GM18861 (cell line): ENCODE measurements around the gene SLC16A8.

Experiments
- ATAC-seq: cut with Tn5 transposase; IDR thresholded peaks from one replicate; pipeline ENCODE4 v1.9.1; 2021; ENCODE audit not compliant: unreplicated experiment

Gene SLC16A8

DNA sequence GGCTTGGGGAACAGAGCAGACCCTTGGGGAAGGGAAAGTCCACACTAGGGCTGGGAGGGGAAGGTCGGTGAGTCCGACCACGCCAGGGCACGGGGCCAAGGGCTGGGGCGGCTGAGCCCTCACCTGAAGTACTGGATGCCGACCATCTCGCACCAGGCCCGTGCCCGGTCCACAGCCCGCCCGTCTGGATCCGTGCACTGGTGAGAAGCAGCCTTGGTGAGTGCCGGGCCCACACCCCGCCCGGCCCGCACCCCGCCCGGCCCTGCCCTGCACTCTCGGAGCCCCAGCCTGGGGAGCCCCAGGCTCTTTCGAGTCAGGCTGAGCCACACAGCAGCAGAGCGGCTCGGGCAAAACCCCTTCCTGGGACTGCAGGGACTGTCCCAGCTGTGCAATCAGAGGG is 28.4 kb upstream of the SLC16A8 start:
- no peak for ATAC-seq

DNA sequence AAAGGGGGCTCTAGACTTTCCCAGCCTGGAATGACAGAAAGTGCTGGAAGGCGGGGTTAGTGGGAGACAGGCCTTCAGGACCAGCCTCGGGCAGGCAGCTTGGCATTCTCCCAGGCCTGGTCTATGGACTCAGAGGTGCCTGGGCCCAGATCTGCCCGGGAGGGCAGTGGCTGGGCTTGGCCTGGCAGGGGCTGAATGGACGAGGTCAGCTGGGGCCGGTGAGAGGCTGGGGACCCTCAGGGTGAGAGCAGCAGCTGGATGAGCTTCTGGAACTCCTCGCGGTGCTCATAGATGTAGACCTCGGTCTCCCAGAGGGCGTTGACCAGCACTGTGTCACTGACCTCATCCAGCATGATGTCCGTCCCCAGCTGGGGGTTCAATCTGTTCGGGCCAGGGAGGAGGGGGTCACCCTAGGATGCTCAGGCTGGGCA is 28.0 kb upstream of the SLC16A8 start:
- no peak for ATAC-seq

DNA sequence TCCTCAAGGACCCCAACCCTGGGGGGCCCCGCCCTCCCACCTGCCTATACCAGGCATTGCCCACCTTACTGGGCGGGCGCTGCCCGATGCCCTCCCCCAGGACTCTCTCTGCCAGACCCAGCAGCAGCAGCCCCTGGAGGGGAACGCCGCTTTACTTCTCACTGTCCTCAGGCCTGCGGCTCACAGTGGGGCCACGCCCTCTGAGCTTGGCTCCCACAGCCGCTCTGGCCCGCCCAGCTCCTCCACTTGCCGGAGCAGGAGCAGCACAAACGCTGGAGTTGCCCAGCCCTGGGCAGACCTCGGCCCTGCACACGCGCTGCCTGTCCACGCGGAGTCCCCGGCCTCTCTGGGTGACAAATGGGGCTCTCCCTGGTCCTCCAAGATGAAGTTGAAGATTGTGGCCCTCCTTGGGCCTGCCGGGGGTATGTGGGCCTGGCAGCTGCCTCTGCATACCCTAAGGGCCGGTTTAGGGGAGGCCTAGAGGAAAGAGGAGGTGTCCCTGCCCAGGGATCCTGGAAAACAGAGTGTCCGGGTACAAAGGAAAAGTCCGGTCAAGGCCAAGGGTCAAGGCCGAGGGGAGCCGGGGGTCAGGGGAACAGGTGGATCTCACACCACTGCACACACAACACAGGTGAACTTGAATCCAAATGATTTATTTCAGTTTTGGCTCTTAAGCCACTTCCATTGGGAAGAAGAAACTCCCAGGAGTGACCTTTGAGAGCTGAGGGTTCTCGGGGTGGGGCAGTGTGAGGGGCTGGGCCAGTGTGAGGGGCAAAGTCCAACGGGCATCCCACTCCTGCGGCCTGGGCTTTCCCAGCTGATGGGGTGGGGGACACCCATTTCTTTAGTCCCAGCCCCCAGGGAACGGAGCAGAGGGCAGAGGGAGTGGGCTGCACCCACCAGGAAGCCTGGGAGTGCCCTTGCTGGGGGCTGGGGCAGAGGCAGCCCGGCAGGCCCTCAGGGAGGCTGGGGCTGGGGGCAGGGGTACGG is 27.2 kb upstream of the SLC16A8 start:
- ATAC-seq, result no peak

DNA sequence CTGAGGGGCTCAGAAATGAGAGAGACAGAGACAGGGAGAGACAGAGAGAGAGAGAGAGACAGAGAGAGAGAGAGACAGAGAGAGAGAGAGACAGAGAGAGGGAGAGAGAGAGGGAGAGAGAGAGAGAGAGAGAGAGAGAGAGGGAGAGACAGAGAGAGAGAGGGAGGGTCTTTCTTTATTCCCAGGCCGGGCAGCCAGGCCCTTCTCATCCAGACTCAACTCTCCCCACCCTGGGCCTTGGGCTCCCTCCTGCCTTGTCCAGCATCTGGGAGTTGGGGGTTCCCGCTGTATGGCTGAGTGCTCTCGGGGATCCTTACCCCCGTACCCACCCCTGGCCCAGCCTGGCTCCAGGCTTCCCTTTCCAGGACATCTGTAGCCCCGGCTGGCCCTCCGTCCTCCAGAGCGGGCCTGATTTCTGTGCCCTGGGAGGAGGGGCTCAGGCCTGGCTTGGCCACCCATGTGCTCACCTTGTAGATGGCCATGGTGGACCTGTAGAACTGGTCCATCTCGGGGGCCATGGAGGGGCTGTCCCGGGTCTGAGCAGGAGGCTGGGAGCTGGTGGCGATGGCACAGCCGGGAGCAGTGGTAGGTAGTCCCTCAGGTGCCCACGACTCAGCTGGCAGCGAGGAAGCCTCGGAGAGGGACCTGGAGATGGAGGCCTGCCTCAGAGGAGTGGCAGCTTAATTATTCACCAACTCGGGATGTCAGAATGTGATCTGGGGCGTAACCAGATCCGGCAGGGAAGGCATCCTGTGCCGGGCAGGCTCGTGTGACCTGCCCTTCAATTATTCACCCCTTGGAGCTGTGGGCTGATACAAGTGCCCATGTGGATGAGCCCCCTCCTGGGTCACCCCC is 26.3 kb upstream of the SLC16A8 start, which contains the start of gene BAIAP2L2:
Gene BAIAP2L2, minus strand, starts transcription at position 677 of the 855 bp plus-strand sequence. Its CDS starts 159 bp downstream, at position 518.
- no peak for ATAC-seq

DNA sequence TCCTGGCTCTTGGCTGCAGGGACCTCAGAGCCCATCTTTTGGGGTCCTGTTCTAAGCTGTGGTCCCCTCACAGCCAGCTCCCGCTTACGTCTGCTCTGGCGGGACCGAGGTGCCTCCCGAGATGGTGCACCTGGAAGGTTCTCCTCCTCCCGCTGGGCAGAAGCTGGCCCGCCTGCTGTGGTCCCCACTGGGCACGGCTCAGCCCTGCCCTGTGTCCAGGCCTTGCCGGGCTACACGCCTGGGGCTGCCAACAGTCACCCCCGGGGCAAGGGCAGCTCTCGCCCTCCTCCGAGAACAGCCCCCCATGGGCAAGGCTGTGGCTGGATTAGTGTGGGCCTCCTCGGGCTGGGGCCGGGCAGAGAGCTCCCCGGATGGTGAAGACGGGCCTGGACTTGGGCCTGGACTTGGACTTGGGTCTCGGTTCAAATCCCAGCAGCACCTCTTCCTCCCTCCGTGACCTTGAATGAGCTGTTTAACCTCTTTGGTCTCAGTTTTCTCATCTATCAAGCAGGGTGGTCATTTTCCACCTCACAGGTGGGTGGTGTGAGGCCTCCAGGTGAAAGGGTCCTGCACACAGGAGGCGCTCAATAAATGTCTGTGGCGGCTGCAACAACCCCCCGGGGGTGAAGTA is 25.5 kb upstream of the SLC16A8 start:
- no peak for ATAC-seq

DNA sequence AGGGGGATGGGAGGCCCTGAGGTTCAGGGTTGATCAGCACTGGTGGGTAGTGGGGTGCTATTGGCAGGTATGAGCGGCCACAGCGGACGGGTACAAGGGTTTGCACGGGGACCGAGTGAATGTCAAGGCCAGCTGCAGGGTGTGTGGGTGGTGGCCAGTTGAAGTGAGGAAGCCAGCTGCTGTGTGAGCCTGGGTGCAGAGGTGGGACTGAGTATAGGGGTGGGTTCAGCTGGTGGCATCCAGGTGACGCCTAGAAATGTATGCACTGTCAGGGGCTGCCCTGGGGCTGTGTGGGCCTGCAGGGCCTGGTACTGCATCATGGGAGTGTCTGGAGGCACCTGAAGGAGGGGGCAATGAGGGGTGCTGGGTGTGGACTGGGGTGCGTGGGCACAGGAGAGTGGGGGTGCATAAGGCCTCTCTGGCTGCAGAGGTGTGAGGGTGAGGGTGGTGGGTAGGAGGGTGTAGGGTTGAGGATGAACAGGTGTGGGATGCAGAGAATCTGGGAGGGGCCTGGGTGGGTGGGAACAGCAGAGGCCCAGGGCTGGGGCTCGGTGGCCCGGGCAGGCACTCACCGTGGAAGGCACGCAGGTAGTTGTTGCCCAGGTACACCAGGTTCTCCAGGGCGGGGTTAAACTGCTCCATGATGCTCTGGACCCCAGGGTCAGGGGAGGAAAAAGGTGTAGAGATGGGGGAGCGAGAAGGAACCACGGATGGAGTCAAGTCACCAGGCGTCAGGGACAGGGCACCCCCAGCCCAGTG is 24.8 kb upstream of the SLC16A8 start:
- ATAC-seq, result no peak

DNA sequence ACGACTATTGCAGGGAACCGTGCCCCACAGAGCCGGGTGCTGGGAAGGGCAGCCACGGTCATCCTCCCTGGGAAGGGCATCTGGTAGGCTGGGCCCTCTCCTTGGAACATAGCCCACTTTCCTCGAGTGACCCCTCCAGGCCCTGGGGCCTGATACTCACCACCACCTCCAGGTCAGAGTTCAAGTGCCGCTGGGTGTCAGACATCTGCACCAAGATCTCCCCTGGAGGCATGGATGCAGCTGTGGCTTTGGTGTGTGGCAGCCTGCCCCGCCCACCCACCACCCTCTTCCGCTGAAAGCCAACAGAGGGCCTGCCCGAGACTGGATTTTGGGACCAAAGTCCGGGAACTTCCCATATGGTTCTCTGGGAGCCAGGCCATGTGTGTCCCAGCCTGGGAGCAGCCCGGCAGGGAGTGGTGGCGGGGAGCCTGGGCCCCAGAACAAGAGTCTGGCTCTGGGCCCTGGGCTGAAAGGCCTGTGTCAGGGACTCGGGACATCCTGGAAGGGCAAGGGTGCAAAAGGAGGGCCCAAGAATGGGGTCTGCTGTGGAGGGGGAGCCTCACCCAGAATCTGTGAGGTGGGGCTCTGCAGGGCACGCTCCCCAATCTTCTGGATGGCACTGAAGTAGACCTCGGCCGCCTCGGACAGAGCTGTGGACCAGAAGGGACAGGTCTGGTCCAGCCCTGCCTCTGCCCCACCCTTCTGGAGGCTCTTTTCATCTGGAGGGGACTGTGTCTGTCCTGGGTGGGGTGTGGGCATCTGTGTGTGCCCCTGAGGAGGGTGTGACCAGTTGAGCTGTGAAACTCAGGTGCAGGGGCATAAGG is 23.9 kb upstream of the SLC16A8 start:
- ATAC-seq, result no peak

DNA sequence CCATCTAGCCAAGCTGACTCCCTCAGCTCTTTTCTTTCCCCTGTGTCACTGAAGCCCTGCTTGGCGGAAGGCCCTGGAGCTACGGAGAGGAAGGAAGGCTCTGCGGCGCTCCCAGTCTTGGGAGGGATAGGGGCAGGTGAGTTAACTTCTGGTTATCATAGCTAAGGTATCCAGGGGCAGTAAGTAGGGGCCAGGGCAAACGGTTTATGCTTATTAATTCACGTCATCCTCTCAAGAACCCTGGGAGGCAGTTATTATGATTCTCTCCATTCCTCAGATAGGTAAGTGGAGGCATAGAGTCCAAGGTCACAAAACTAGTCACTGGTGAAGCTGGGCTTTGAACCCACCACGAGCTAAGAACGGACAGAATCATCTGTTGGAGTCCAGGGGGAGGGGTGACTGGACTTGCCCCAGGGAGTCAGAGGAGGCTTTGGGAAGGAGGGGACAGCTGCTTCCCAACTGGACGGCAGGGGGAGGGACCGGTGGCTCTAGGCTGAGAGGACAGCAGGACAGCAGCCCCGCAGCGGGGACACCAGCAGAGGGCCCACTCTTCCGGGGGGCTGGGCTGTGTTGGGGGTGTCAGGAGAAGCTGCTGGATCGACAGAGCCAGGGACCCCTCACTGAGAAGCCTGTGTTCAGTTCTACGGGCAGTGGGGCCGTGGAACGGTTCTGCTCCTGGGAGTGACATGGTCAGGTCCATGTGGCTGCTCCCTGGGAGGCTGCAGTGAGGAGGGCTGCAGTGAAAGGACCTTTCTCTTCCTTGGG is 23.0 kb upstream of the SLC16A8 start:
- no peak for ATAC-seq

DNA sequence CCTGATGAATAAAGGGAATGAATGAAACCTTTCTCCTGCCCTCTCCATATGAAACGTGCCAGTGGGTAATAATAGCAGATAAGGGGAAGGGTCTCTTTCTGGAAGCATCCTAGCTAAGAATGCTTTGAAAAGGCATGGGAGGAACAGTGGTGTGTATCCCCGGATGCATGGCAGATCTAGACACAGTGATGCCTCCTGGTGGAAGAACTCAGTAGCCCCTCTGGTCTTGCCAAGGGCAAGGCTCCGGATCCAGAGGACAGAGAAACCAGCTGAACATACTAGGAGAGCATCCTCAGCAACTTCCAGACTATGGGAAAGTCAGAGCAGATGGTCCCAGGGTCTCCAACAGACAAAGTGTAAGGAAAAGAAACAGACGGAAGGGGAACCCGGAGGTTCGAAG is 20.1 kb upstream of the SLC16A8 start:
- ATAC-seq, result no peak

DNA sequence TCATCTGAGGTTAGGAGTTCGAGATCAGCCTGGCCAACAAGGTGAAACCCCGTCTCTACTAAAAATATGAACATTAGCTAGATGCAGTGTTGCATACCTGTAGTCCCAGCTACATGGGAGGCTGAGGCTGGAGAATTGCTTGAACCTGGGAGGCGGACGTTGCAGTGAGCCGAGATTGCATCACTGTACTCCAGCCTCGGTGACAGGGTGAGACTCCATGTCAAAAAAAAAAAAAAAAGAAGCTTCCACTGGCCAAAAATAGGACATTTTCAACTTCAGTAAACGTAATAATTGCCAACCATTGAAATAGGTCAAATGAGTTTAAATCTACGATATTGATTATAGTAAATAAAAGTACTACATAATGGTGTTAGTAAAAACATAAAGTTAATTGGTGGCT is 19.7 kb upstream of the SLC16A8 start:
- ATAC-seq, result no peak

DNA sequence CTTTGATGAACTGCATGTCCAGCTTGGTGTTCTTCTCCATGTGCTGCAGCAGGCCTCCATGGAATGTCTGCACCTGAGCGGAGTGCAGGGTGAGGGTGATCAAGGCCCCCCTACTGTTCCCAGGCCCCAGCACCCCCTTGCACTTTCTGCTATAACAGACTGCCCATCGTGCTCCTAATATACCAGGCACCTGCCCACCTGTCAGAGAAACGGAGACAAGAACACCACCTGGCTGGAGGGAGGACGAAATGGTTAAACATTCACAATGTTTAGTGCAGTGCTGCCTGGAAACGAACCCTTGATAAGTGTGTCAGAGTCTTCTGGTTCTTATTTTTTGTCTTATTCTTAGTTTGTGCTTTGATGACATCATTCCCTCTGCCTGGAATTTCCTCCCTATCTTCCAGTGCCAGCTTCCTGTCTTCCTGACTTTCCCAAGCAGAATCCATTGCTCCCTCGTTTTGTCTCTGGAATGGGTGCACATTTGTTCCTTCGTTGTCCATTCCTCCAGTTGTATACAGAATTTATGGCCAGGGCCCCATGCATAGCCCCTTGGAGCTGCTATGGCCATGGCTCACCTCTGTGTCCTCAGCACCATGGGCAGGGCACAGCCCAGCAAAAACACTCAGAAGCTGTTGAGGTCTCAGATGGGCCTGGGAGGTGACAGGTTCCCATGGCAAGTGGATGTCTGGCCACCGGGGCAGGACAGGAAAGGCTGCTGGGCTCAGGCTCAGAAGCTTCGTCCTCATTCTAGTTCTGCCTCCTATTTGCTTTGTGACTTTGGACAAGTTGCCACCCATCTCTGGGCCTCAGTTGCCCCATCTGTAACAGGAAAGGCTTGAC is 14.6 kb upstream of the SLC16A8 start:
- no peak for ATAC-seq

DNA sequence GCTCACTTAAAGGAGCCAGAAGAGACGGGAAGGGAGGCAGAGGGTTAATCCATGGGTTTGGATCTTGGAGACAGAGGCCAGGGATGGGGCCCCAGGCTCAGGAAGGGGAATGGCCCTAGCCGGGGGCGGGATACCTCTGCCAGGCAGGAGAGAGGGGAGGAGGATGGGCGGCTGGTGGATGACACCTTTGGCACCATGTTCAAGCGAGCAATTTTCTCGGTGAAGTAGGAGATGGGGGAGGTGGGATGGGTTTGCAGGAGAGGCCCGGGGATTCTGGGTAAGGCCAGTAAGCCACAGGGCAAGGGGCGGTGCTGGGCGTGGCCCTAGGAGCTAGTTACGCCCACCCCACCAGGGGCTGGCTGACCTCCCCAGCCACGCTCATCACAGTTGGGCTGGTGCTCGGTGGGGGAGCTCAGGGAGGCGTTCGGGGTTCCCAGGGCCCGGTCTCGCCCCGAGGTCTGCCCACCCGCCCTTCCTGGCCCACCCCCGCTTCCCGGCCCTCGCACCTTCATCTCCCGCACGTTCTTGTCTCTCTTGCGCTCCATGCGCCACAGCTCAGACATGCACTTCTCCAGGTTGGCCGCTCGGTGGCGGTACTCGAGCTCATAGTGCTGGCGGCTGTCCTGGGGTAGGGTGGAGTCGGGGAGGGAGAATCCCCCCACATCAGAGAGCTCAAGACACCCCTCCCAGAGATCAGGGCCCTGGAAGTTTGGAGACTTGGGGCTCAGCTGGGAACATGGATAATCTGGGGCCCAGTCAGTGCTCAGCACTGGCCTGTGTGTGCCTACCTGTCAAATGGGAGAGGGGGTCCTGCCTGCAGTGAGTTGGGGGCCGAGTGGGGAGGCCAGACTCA is 13.8 kb upstream of the SLC16A8 start:
- ATAC-seq, result no peak

DNA sequence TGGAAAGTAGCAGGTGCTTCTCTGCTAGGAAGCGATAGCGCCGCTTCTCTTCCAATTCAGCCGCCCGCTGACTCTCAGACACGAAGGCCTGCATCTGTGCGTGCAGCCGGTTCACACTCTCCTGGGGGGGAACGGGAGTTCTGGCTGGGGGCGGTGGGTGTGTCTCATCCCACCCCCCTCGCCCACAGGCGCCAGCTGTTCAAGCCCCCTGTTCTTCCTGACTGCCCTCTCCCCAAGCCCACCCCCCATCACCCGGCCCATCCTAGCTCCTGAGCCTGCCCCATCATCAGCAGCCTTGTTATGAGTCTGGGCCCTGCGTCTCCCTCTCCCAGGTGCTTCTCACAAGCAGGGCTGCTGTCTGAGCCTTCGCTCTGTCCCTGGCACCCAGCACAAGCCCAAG is 13.1 kb upstream of the SLC16A8 start:
- no peak for ATAC-seq

DNA sequence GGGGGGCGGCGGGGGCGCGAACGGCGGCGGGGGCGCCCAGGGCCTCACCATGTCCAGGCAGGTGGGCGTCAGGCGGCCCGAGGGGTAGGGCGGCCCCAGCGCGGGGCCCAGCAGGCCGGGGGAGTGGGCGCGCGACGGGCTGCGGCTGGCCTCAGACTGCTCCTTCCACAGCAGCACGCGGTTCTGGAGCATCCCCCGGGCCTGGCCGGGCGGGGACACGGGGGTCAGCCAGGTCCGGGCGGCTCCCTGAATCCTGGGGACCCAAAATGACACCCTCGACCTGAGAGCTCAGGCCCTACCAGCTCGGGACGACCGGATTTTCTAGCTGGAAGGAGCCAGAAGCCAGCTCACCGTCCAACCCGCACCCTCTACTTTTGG is 5.5 kb upstream of the SLC16A8 start:
- ATAC-seq, result no peak

DNA sequence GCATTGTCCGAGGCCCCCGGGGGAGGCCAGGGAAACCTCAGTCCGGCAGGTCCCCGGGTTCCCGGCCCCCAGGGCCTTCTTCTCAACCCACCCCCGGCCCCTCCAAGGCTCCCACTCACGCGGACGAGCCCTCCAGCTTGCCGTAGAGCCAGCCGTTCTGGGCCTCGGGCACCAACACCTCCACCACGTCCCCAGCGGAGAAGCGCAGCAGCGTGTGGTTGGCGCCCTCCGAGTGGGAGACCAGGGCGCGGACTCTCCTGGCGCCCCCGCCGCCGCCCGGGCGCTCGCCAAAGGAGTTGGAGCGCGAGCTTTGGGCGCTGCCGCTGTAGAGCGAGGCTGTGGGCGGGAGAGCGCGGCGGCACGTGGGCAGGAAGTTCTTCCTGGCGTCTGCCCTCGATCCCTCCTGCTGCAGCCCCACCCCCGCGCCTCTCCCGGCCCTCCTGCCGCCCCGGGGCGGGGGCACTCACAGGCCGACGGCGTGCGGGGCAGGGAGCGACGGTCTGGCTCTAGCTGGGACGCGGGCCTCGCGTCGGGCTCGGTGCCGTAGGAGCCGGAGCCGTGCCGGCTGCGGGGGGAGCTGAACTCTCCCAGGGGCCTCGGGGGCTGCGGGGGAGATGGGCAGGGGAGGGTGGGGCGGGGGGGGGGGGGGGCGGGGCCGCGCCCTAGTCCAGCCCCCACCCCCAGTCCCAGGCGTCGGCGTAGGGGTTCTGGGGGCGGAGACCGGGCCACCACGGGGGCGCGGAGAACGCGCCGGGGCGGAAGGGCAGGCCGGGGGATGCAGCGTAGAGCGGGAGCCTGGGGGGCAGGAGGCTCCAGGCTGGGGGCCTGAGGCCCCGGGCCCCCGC is 4.9 kb upstream of the SLC16A8 start:
- no peak for ATAC-seq

DNA sequence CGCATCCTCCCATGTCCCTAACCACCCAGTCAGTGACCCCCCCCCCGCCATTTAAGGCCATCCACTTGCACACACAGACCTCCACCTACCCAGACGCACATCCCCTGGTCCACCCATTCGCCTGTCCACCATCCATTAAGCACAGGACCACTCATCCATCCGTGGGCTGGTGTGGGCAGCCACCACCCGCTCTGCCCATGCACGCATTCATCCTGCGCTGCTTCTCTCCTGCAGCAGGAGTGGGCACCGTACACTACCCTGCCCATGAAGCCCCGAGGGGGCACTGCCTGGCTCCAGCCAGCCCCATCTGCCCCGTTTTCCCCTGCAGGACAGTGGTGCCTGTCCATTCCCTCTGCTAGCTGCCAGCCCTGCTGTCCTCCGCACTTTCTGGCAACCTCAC is 3.9 kb upstream of the SLC16A8 start:
- no peak for ATAC-seq
